ENCODE results near the gene ZFPL1.
A peak's percentile ranks its signal among the peaks of the same experiment; 100 is the strongest.

ZFPL1 gene

GRCh38 chr11:65083834-65084597, at the start of gene ZFPL1, which contains the start of gene CDCA5:
Gene ZFPL1 (plus strand): TSS chr11:65084222. CDS start chr11:65084699, 477 bp downstream.
Gene CDCA5 (minus strand): TSS chr11:65084040. CDS start chr11:65083978, 62 bp downstream.
- DNase-seq = peak; percentile 88 to 91

GRCh38 chr11:65034423-65034822, 49.6 kb upstream of the ZFPL1 start:
- no peak for DNase-seq

GRCh38 chr11:65035579-65035978, 48.4 kb upstream of the ZFPL1 start:
- DNase-seq = no peak

- DNase-seq = no peak
Measured at GRCh38 chr11:65036931-65037330, 47.1 kb upstream of the ZFPL1 start.

- DNase-seq = no peak
Measured at GRCh38 chr11:65040520-65040846, 43.5 kb upstream of the ZFPL1 start.

GRCh38 chr11:65040847-65041622, 43.0 kb upstream of the ZFPL1 start, which contains the start of gene SAC3D1:
Gene SAC3D1 (plus strand): TSS chr11:65041210. CDS start chr11:65041293, 83 bp downstream.
- peak; percentile 96 to 98 for DNase-seq

GRCh38 chr11:65042891-65043290, 41.1 kb upstream of the ZFPL1 start:
- no peak for DNase-seq

GRCh38 chr11:65043881-65044501, 40.0 kb upstream of the ZFPL1 start:
- no peak for DNase-seq

GRCh38 chr11:65045061-65045460, 39.0 kb upstream of the ZFPL1 start:
- no peak for DNase-seq

- DNase-seq = no peak
Measured at GRCh38 chr11:65045728-65046127, 38.3 kb upstream of the ZFPL1 start.

GRCh38 chr11:65047581-65048422, 36.2 kb upstream of the ZFPL1 start:
- no peak for DNase-seq

- no peak for DNase-seq
Measured at GRCh38 chr11:65051398-65051858, 32.6 kb upstream of the ZFPL1 start.

GRCh38 chr11:65053827-65054508, 30.1 kb upstream of the ZFPL1 start:
- no peak for DNase-seq

- DNase-seq = no peak
Measured at GRCh38 chr11:65055538-65055937, 28.5 kb upstream of the ZFPL1 start.

- no peak for DNase-seq
Measured at GRCh38 chr11:65056999-65057398, 27.0 kb upstream of the ZFPL1 start.

- DNase-seq = no peak
Measured at GRCh38 chr11:65057526-65057925, 26.5 kb upstream of the ZFPL1 start.

- DNase-seq = no peak
Measured at GRCh38 chr11:65058012-65058411, 26.0 kb upstream of the ZFPL1 start.

- no peak for DNase-seq
Measured at GRCh38 chr11:65058419-65059054, 25.5 kb upstream of the ZFPL1 start, which contains the start of gene NAALADL1. Gene NAALADL1 (minus strand): TSS chr11:65058553. CDS start chr11:65058521, 32 bp downstream.

GRCh38 chr11:65059523-65059922, 24.5 kb upstream of the ZFPL1 start:
- no peak for DNase-seq

- DNase-seq = no peak
Measured at GRCh38 chr11:65059959-65060824, 23.8 kb upstream of the ZFPL1 start.

All from SHP77 (cell line).